ENCODE results near the gene AKNA.
A peak's percentile ranks its signal among the peaks of the same experiment; 100 is the strongest.

AKNA gene

DNA sequence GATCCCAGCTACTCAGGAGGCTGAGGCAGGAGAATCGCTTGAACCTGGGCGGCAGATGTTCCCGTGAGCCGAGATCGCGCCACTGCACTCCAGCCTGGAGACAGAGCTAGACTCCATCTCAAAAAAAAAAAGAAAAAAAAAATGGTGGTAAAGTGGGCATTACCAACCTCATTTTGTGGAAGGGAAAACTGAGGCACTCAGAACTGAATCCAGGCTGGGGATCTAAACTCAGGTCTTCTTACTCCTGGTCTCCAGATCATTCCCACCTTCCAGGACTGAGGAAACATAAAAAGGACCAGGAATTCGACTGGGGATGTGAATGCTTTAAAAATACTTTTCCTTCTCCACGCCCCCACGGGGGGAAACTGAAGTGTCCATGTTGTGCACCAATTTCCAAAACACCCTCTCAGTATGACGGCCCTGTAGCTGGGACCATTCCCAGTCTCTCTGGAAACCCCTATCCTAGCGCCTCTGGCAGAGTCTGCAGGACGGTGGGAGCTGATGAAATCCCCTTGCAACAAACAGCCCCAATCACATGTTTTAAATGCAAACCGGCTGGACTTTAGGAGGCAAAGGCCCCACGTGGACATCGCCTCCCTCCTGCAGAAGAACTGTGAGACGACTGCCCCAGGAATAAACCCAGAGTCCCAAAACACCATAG lies 8.9 kb upstream of the AKNA start:
- ChIA-PET POLR2A (interaction anchor here (1.0 kb wide), 1 partner anchor 9 kb away, joined by 3 read pairs; the partner anchor contains the start of gene AKNA), CTCF (interaction anchor here (0.7 to 2.7 kb wide), 8 partner anchors 9 to 284 kb away, joined by 3 to 23 read pairs (median 4); no protein-coding TSS in a partner anchor)
- no peak for DNase-seq (ENCODE audit: low read depth, low spot score)
- peak overlapping the region; percentile 87 for H3K4me3 ChIP-seq (ENCODE audit: low read depth, low read length)
- TF ChIP-seq, protein P1, sequence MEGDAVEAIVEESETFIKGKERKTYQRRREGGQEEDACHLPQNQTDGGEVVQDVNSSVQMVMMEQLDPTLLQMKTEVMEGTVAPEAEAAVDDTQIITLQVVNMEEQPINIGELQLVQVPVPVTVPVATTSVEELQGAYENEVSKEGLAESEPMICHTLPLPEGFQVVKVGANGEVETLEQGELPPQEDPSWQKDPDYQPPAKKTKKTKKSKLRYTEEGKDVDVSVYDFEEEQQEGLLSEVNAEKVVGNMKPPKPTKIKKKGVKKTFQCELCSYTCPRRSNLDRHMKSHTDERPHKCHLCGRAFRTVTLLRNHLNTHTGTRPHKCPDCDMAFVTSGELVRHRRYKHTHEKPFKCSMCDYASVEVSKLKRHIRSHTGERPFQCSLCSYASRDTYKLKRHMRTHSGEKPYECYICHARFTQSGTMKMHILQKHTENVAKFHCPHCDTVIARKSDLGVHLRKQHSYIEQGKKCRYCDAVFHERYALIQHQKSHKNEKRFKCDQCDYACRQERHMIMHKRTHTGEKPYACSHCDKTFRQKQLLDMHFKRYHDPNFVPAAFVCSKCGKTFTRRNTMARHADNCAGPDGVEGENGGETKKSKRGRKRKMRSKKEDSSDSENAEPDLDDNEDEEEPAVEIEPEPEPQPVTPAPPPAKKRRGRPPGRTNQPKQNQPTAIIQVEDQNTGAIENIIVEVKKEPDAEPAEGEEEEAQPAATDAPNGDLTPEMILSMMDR (IDR thresholded peaks at IDR 0.05; ENCODE audit: insufficient read depth, low read length, missing control alignments): no peak

DNA sequence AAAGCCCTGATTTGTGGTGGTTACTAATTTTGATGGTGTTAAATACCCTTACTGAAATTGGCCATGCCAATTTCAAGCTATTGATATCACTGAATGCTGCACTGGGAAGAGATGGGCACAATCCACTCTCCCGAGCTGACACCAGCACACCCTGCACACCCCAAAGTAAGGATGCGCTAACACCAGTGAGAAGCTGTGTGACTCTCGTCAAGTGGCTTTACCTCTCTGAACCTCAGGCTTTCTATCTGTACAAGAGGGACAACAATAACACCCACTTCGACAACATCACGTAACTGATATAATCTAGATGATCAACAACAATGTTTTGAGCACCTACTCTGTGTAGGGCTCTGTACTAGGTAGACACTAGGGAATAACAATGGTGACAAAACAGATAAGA lies 8.0 kb upstream of the AKNA start:
- TF ChIP-seq, protein P1 (IDR thresholded peaks at IDR 0.05; ENCODE audit: insufficient read depth, low read length, missing control alignments): no peak
- no peak for DNase-seq (ENCODE audit: low read depth, low spot score)
- H3K4me3 ChIP-seq (ENCODE audit: low read depth, low read length): no peak overlapping the region
- CTCF ChIA-PET: interaction anchor here (0.6 to 2.7 kb wide), 9 partner anchors 8 to 313 kb away, joined by 3 to 23 read pairs (median 3); partner anchors contain the start of gene AKNA
- POLR2A ChIA-PET: no interaction called here

DNA sequence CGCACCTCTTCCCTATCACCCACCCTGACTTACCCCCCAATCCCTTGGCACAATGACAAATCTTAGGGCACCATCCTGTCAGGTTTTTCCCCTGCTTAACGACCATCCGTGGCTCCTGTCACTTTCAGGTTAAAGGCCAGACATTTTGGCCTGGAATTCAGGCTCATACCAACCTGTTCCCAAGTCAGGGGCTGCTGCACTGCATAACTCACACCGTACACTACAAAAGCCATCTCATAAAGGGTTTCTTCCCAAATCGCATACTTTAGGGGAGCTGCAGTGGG lies 7.5 kb upstream of the AKNA start:
- H3K4me3 ChIP-seq (ENCODE audit: low read depth, low read length): no peak overlapping the region
- no peak for DNase-seq (ENCODE audit: low read depth, low spot score)
- POLR2A ChIA-PET: no interaction called here
- CTCF ChIA-PET: interaction anchor here (0.9 to 2.7 kb wide), 6 partner anchors 8 to 313 kb away, joined by 3 to 23 read pairs (median 4); no protein-coding TSS in a partner anchor
- TF ChIP-seq, protein P1 (IDR thresholded peaks at IDR 0.05; ENCODE audit: insufficient read depth, low read length, missing control alignments): no peak

DNA sequence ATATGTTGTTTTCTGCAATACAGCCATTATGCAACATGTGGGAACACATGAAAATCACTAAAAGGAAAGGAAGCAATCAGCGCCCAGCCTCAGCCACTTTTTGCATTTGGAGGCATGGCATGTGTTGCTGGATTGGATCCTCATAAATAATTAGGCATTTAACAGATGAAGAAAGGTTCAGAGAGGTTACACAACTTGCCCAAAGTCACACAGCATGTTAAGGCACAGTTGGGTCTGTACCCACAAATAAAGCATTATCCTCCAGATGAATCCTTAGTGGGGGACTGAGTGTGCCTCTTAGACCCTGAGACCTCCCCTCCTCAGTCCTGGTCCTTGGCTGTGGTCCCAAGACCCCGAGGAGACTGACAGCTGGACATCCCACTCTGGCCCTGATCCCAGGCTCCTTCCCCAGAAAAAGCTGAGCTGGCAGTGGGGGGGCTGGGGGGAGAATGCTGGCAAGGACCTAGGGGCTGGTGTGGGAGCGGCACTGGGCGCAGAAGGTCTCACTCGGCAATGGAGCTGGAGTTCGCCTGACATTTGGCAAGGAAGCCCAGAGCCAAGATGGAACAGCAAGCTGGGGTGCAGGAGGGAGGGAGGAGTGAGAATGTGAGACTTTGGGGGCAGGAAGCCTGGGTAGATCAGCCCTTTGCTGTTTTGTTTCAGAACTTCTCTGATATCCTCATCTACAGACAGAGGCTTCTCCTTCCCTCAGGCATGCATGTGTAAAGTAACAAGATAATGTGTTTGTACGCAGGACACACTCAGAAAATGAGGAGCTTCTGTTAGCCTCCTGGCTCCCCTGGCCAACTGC lies 6.9 kb upstream of the AKNA start:
- TF ChIP-seq, protein P1 (IDR thresholded peaks at IDR 0.05; ENCODE audit: insufficient read depth, low read length, missing control alignments): no peak
- no peak for DNase-seq (ENCODE audit: low read depth, low spot score)
- CTCF ChIA-PET: interaction anchor here (1.1 to 2.7 kb wide), 5 partner anchors 9 to 267 kb away, joined by 3 to 23 read pairs (median 5); no protein-coding TSS in a partner anchor
- POLR2A ChIA-PET: no interaction called here
- H3K4me3 ChIP-seq (ENCODE audit: low read depth, low read length): no peak overlapping the region

DNA sequence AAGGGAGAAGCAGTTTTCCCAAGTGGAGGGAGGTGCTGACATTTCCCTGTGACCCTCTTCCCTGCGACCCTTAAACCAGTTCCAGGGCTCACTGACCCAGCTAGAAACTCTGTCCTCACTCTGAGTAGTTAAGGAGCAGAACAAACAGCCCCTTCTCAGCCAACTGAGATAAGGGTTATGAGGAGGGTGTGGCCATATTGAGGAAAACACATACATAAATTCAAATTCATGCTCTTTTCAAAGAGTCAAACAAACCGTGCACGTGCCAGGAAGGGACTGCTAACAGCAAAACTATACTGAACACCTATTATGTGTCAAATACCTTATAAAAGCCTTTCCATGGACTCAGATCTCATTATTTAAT lies 4.9 kb upstream of the AKNA start:
- ChIA-PET CTCF (interaction anchor here (0.8 kb wide), 1 partner anchor 13 kb away, joined by 3 read pairs; no protein-coding TSS in a partner anchor), POLR2A (no interaction called here)
- no peak for DNase-seq (ENCODE audit: low read depth, low spot score)

More for the DNA sequence above, 4.9 kb upstream of the AKNA start:
- H3K4me3 ChIP-seq (ENCODE audit: low read depth, low read length): no peak overlapping the region
- TF ChIP-seq, protein P1 (IDR thresholded peaks at IDR 0.05; ENCODE audit: insufficient read depth, low read length, missing control alignments): no peak

Data from AG04449 (cell line).